ENCODE data around the gene PDCD2. TPM values are rescaled to one million over a fixed set of nuclear protein-coding genes. Genes with fewer than 3 reads are reported as not detected.
"Not testable (repeated sequence)": the region's sequence is repeated elsewhere in the genome, so short reads cannot be mapped to it uniquely, and the experiment has no call there.

Gene PDCD2
- total RNA-seq, 4 donors from 2014 or later: 61.5 to 113 (median 83.0) TPM

- in situ Hi-C loops (cut with MboI; ENCODE audit: low sequenced_read_pairs in 4 of 4) (no loop called here), intact Hi-C loops (cut with DNase I; ENCODE audit: low total_unique reads) (loop anchor here (5.0 kb wide), 1 partner anchor 161 kb away; no protein-coding TSS in a partner anchor)
- DNase-seq (no peak), ATAC-seq (no peak)
- Histone ChIP-seq H3K9me3 (no peaks in the 10 kb centered on the region), H3K4me1 (peaks cover 9 to 16% of the 10 kb centered on the region in 2 donors), H3K27me3 (no peaks in the 10 kb centered on the region), H3K36me3 (peaks cover 3 to 69% of the 10 kb centered on the region in 2 donors), H3K4me3 (no peak overlapping the region), H3K27ac (peak overlapping the region in 3 of 4 donors; percentile 17 to 55 (median 45))
- no peak for TF ChIP-seq POLR2A (IDR thresholded peaks at IDR 0.05)
- TF ChIP-seq CTCF (IDR thresholded peaks at IDR 0.05 in 4 of 5, conservative IDR thresholded peaks at IDR 0.05 in 1 of 5): no peak
Observed at GRCh38 chr6:170533792-170534191, 50.6 kb downstream of the PDCD2 start.

GRCh38 chr6:170532867-170533488 lies 51.5 kb downstream of the PDCD2 start:
- no peak for TF ChIP-seq CTCF (IDR thresholded peaks at IDR 0.05 in 4 of 5, conservative IDR thresholded peaks at IDR 0.05 in 1 of 5)
- no peak for TF ChIP-seq POLR2A (IDR thresholded peaks at IDR 0.05)
- H3K4me3 ChIP-seq: no peak overlapping the region
- H3K9me3 ChIP-seq: no peaks in the 10 kb centered on the region
- DNase-seq (no peak), ATAC-seq (no peak)
- peaks cover 3 to 61% of the 10 kb centered on the region in 2 donors for H3K36me3 ChIP-seq
- H3K27me3 ChIP-seq: no peaks in the 10 kb centered on the region
- intact Hi-C loops (cut with DNase I; ENCODE audit: low total_unique reads) (loop anchor here (5.0 kb wide), 1 partner anchor 161 kb away; no protein-coding TSS in a partner anchor), in situ Hi-C loops (cut with MboI; ENCODE audit: low sequenced_read_pairs in 4 of 4) (no loop called here)
- peaks cover 9 to 16% of the 10 kb centered on the region in 2 donors for H3K4me1 ChIP-seq
- H3K27ac ChIP-seq: peak overlapping the region; percentile 0 to 55 (median 26)

- in situ Hi-C loops (cut with MboI; ENCODE audit: low sequenced_read_pairs in 4 of 4) (loop anchor here in 1 of 4 donors (10.0 kb wide), 2 partner anchors 215 to 695 kb away; no protein-coding TSS in a partner anchor), intact Hi-C loops (cut with DNase I; ENCODE audit: low total_unique reads) (loop anchor here (2.0 to 5.0 kb wide), 2 partner anchors 158 to 699 kb away; no protein-coding TSS in a partner anchor)
- no peaks in the 10 kb centered on the region for H3K9me3 ChIP-seq
- no peaks in the 10 kb centered on the region for H3K27me3 ChIP-seq
- DNase-seq (peak; percentile 60 to 78), ATAC-seq (peak; percentile 78 to 82)
- peaks cover 16 to 18% of the 10 kb centered on the region in 2 donors for H3K4me1 ChIP-seq
- TF ChIP-seq CTCF (IDR thresholded peaks at IDR 0.05 in 4 of 5, conservative IDR thresholded peaks at IDR 0.05 in 1 of 5): peak; percentile 71 to 92 (median 82)
- TF ChIP-seq POLR2A (IDR thresholded peaks at IDR 0.05): no peak
- peaks cover 0 to 31% of the 10 kb centered on the region in 2 donors for H3K36me3 ChIP-seq
- H3K4me3 ChIP-seq: no peak overlapping the region
- H3K27ac ChIP-seq: peak overlapping the region; percentile 21 to 47 (median 43)
Observed at GRCh38 chr6:170529839-170530469, 54.5 kb downstream of the PDCD2 start.

GRCh38 chr6:170527995-170528394 lies 56.4 kb downstream of the PDCD2 start:
- H3K27ac ChIP-seq: peak overlapping the region in 3 of 4 donors; percentile 32 to 41 (median 36)
- peaks cover 0 to 11% of the 10 kb centered on the region in 2 donors for H3K36me3 ChIP-seq
- in situ Hi-C loops (cut with MboI; ENCODE audit: low sequenced_read_pairs in 4 of 4): loop anchor here in 1 of 4 donors (10.0 kb wide), 2 partner anchors 213 to 693 kb away; no protein-coding TSS in a partner anchor
- peaks cover 34 to 35% of the 10 kb centered on the region in 2 donors for H3K4me1 ChIP-seq
- ATAC-seq, H3K9me3 ChIP-seq, H3K27me3 ChIP-seq, H3K4me3 ChIP-seq, DNase-seq: not testable (repeated sequence)
- intact Hi-C loops (cut with DNase I; ENCODE audit: low total_unique reads): loop anchor here (2.0 kb wide), 1 partner anchor 737 kb away; no protein-coding TSS in a partner anchor

GRCh38 chr6:170525795-170526194 lies 58.6 kb downstream of the PDCD2 start:
- DNase-seq (no peak), ATAC-seq (no peak)
- in situ Hi-C loops (cut with MboI; ENCODE audit: low sequenced_read_pairs in 4 of 4) (loop anchor here in 1 of 4 donors (10.0 kb wide), 2 partner anchors 211 to 691 kb away; no protein-coding TSS in a partner anchor), intact Hi-C loops (cut with DNase I; ENCODE audit: low total_unique reads) (loop anchor here (2.0 kb wide), 1 partner anchor 735 kb away; no protein-coding TSS in a partner anchor)
- H3K4me3 ChIP-seq: no peak overlapping the region
- H3K36me3 ChIP-seq: no peaks in the 10 kb centered on the region
- peaks cover 54 to 57% of the 10 kb centered on the region in 2 donors for H3K4me1 ChIP-seq
- H3K9me3 ChIP-seq: no peaks in the 10 kb centered on the region
- no peak for TF ChIP-seq CTCF (IDR thresholded peaks at IDR 0.05 in 4 of 5, conservative IDR thresholded peaks at IDR 0.05 in 1 of 5)
- TF ChIP-seq POLR2A (IDR thresholded peaks at IDR 0.05): no peak
- peak overlapping the region; percentile 89 to 97 (median 96) for H3K27ac ChIP-seq
- no peaks in the 10 kb centered on the region for H3K27me3 ChIP-seq
